T-helper 1 cell treated with Interleukin-12 subunit alpha and Interleukin-12 subunit beta and Interleukin-4 antibody, amounts not matched to agents 30 ng/mL and 1 ng/mL, for 36 hours (primary cell): ENCODE data around the gene NUFIP1. TPM values are rescaled to one million over a fixed set of nuclear protein-coding genes. Genes with fewer than 3 reads are reported as not detected.

Experiments used
- intact Hi-C: fragments of 100-400 bp; cut with micrococcal nuclease; formaldehyde crosslinking; loops from one replicate; pipeline ENCODE4 v1.15.1; 2024
- total RNA-seq: library from RNA; stranded (reverse); gene quantifications from 2 replicates; pipeline ENCODE4 v1.2.3, GENCODE V29; 2022

NUFIP1 gene
- total RNA-seq, 1 donor from 2014 or later, result 6.4 TPM

DNA sequence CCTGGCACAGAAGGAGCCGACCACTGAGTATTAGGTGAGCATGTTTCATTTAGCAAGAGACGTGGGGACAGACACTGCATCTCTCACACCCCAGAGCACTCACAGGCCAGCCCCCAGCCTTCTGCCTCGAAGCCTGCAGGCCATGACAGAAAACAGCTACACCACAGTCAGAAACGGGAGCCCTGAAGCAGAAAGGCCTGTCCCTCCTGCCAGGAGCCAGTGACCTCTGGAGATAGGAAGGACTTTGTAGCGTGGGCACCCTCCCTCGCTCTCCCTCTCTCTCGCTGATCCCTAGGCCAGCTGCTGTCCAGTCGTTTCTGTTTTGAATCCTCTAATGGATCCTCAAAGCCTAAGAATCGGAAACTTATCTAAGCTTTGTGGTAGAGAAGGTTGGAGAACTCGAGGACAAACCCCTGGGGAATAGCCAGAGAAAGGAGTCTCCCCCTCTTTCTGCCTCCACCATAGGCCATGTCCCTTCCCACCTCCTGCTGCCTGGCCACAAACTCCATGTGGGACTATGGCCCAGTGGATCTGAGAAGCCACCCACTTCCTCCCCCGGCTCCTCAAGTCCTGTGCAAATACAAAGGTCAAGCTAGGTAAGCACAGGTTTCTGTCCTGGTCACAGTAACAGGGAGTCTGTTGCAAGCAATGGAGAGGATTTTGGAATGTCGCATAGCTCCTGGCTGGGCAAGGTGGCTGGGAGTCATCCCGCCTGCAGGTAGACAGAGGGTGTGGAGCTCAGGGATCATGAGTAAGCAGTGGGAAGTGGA lies 95.1 kb downstream of the NUFIP1 start:
- intact Hi-C loops, result no loop called here

Other genes with a start within 250 kb of the NUFIP1 start
- gene GPALPP1, start 67 bp upstream of the NUFIP1 start, total RNA-seq, result 24.3 and 28.8 TPM in 2 replicates
- 16.9 and 21.1 TPM in 2 replicates for gene GTF2F2, start 131.0 kb upstream of the NUFIP1 start, total RNA-seq
- not detected in 2 replicates for gene KCTD4, start 211.6 kb upstream of the NUFIP1 start, total RNA-seq